WTC11 (cell line): ENCODE results near the gene HIF1A. TPM values are rescaled to one million over a fixed set of nuclear protein-coding genes. Genes with fewer than 3 reads are reported as not detected.

ENCODE experiments used
- ATAC-seq: fragments of 200-7000 bp; cut with Tn5 transposase; 2 replicates; pipeline ENCODE4 v1.10.0; 2021; ENCODE audit warnings: mild to moderate bottlenecking, moderate library complexity
- CTCF ChIA-PET: fragments of 300-600 bp; sonication (Branson Sonifier 250); formaldehyde crosslinking; loops from one replicate; lab custom pipeline; 2021; ENCODE audit warnings: antibody characterized with exemption; lab: Charles Lee
- POLR2A ChIA-PET: fragments of 350-600 bp; sonication (Branson Sonifier 250); formaldehyde crosslinking; loops from one replicate; lab custom pipeline; 2021; ENCODE audit warnings: antibody characterized with exemption; lab: Charles Lee
- DNase-seq: peaks from one replicate; pipeline ENCODE4 v3.0.0; 2021; ENCODE audit warnings: low spot score
- H3K27ac Mint-ChIP-seq: 2 replicates; pipeline ENCODE4 v1.8.0; 2021; ENCODE audit warnings: mixed read lengths
- H3K27me3 Mint-ChIP-seq: 2 replicates; pipeline ENCODE4 v1.8.0; 2021; ENCODE audit warnings: low read depth, mild to moderate bottlenecking, moderate library complexity, mixed read lengths
- H3K36me3 Mint-ChIP-seq: 2 replicates; pipeline ENCODE4 v1.8.0; 2021; ENCODE audit warnings: mixed read lengths
- H3K4me1 Mint-ChIP-seq: 2 replicates; pipeline ENCODE4 v1.8.0; 2022; ENCODE audit warnings: mixed read lengths
- H3K4me3 Mint-ChIP-seq: 2 replicates; pipeline ENCODE4 v1.8.0; 2021; ENCODE audit warnings: mild to moderate bottlenecking, moderate library complexity, mixed read lengths
- H3K9me3 Mint-ChIP-seq: 2 replicates; pipeline ENCODE4 v1.8.0; 2021; ENCODE audit warnings: mixed read lengths
- ATF1 ChIP-seq: sonication (generic); formaldehyde crosslinking; IDR thresholded peaks from 2 replicates; pipeline ENCODE4 v1.8.1; 2023; ENCODE audit warnings: mild to moderate bottlenecking, moderate library complexity, missing genetic modification reagents
- FOXK1 ChIP-seq: sonication (generic); formaldehyde crosslinking; IDR thresholded peaks from 2 replicates; pipeline ENCODE4 v1.8.0; 2022; ENCODE audit warnings: mild to moderate bottlenecking, moderate library complexity, missing genetic modification reagents
- FOXP1 ChIP-seq: sonication (generic); formaldehyde crosslinking; IDR thresholded peaks from 2 replicates; pipeline ENCODE4 v1.8.0; 2022; ENCODE audit warnings: missing genetic modification reagents, mild to moderate bottlenecking, moderate library complexity, borderline replicate concordance
- KAT7 ChIP-seq: sonication (generic); formaldehyde crosslinking; IDR thresholded peaks from 2 replicates; pipeline ENCODE4 v1.8.1; 2023; ENCODE audit warnings: missing genetic modification reagents, mild to moderate bottlenecking, borderline replicate concordance
- MXD4 ChIP-seq: fragments of 250-450 bp; sonication (Bioruptor Pico); IDR thresholded peaks from 2 replicates; pipeline ENCODE4 v1.8.0; 2021; ENCODE audit warnings: mild to moderate bottlenecking, moderate library complexity, borderline replicate concordance
- SP1 ChIP-seq: sonication (generic); formaldehyde crosslinking; conservative IDR thresholded peaks from 2 replicates; pipeline ENCODE4 v1.8.1; 2022; ENCODE audit warnings: missing genetic modification reagents
- TCF7 ChIP-seq: sonication (generic); formaldehyde crosslinking; IDR thresholded peaks from 2 replicates; pipeline ENCODE4 v1.8.0; 2022; ENCODE audit warnings: mild to moderate bottlenecking, low read depth, missing genetic modification reagents, moderate library complexity
- TP53 ChIP-seq: sonication (generic); formaldehyde crosslinking; IDR thresholded peaks from 2 replicates; pipeline ENCODE4 v1.8.1; 2023; ENCODE audit warnings: mild to moderate bottlenecking, missing genetic modification reagents
- ZNF219 ChIP-seq: sonication (generic); formaldehyde crosslinking; IDR thresholded peaks from 2 replicates; pipeline ENCODE4 v1.8.0; 2023; ENCODE audit warnings: missing genetic modification reagents, mild to moderate bottlenecking, borderline replicate concordance
- ZNF263 ChIP-seq: sonication (generic); formaldehyde crosslinking; IDR thresholded peaks from 2 replicates; pipeline ENCODE4 v1.8.1; 2022; ENCODE audit warnings: low read depth, mild to moderate bottlenecking, moderate library complexity, missing genetic modification reagents
- ZNF416 ChIP-seq: fragments of 250-450 bp; sonication (Bioruptor Pico); IDR thresholded peaks from 2 replicates; pipeline ENCODE4 v1.9.0; 2021; ENCODE audit warnings: mild to moderate bottlenecking, inconsistent platforms
- total RNA-seq: library from RNA; stranded (reverse); gene quantifications from 3 replicates; pipeline ENCODE4 v1.2.3, GENCODE V29; 2021
- TF ChIP-seq, protein P1 (sequence below): sonication (generic); formaldehyde crosslinking; IDR thresholded peaks from 2 replicates; pipeline ENCODE4 v1.8.0; 2022; ENCODE audit warnings: mild to moderate bottlenecking, missing genetic modification reagents
- TF ChIP-seq, protein P2 (sequence below): sonication (generic); formaldehyde crosslinking; IDR thresholded peaks from 2 replicates; pipeline ENCODE4 v1.8.1; 2022; ENCODE audit warnings: mild to moderate bottlenecking, missing genetic modification reagents, moderate library complexity, borderline replicate concordance
- TF ChIP-seq, protein P3 (sequence below): sonication (generic); formaldehyde crosslinking; IDR thresholded peaks from 2 replicates; pipeline ENCODE4 v1.8.0; 2023; ENCODE audit warnings: missing genetic modification reagents
- TF ChIP-seq, protein P4 (sequence below): sonication (generic); formaldehyde crosslinking; IDR thresholded peaks from 2 replicates; pipeline ENCODE4 v1.8.1; 2023; ENCODE audit warnings: mild to moderate bottlenecking, moderate library complexity, missing genetic modification reagents
- TF ChIP-seq, protein P5 (sequence below): sonication (generic); formaldehyde crosslinking; IDR thresholded peaks from 2 replicates; pipeline ENCODE4 v1.8.1; 2023; ENCODE audit warnings: mild to moderate bottlenecking, missing genetic modification reagents, borderline replicate concordance
- TF ChIP-seq, protein P6 (sequence below): sonication (generic); formaldehyde crosslinking; IDR thresholded peaks from 2 replicates; pipeline ENCODE4 v1.8.0; 2023; ENCODE audit warnings: mild to moderate bottlenecking, missing genetic modification reagents
- TF ChIP-seq, protein P7 (sequence below): fragments of 250-450 bp; sonication (Bioruptor Pico); IDR thresholded peaks from 2 replicates; pipeline ENCODE4 v1.9.0; 2021; ENCODE audit warnings: mild to moderate bottlenecking
- TF ChIP-seq, protein P8 (sequence below): sonication (generic); formaldehyde crosslinking; IDR thresholded peaks from 2 replicates; pipeline ENCODE4 v1.8.1; 2022; ENCODE audit warnings: low read depth, mild to moderate bottlenecking, moderate library complexity, missing genetic modification reagents, borderline replicate concordance

The HIF1A gene
- total RNA-seq, 1 experiment from 2014 or later: 165 TPM

DNA sequence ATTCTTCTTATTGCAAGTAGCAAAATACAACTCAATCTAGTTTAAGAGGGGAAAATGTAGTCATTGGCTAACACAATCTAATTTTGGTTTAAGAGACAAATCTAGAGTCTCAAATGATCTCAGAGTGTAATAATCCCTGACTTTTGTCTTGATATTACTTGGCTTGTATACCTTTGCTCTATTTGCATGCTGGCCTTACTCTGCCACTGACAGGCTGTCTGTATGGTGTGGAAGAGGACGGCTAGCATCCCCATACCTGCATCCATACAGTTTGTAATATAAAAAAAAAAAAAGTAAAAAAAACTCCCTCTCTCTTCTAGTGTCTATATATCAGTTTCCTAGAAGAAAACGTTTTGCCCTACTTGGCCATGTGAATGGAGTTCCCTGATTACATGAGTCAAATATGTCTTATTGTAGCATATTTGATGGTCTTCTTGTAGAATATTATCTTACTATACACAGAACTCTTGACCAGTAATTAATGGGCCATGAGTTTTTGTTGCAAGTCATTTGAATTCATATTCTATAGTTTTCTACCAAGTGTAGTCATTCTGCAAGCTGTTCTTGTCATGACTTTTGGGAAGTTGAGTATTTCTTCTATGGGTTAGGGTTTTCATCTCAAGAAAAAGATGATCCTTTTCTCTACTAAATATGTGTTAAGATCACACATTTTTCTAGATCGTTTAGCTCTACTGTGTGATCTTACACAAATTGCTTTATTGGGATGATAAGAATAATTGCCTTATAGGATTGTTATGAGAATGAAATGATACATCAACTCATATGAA, 8.2 kb downstream of the HIF1A start:
- POLR2A ChIA-PET: no interaction called here
- no peaks in the 10 kb centered on the region for H3K9me3 Mint-ChIP-seq
- peaks cover 69% of the 10 kb centered on the region for H3K4me1 Mint-ChIP-seq
- no peak for ATAC-seq
- H3K4me3 Mint-ChIP-seq: no peak overlapping the region
- TF ChIP-seq TP53 (no peak), KAT7 (CRISPR knock-in tag) (no peak), MXD4 (no peak), ZNF416 (CRISPR knock-in tag) (no peak), ZNF219 (CRISPR knock-in tag) (no peak), ZNF263 (CRISPR knock-in tag) (no peak)
- TF ChIP-seq, protein P1, sequence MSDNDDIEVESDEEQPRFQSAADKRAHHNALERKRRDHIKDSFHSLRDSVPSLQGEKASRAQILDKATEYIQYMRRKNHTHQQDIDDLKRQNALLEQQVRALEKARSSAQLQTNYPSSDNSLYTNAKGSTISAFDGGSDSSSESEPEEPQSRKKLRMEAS (CRISPR knock-in tag): no peak
- TF ChIP-seq, protein P2, sequence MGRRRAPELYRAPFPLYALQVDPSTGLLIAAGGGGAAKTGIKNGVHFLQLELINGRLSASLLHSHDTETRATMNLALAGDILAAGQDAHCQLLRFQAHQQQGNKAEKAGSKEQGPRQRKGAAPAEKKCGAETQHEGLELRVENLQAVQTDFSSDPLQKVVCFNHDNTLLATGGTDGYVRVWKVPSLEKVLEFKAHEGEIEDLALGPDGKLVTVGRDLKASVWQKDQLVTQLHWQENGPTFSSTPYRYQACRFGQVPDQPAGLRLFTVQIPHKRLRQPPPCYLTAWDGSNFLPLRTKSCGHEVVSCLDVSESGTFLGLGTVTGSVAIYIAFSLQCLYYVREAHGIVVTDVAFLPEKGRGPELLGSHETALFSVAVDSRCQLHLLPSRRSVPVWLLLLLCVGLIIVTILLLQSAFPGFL: no peak
- TF ChIP-seq, protein P3, sequence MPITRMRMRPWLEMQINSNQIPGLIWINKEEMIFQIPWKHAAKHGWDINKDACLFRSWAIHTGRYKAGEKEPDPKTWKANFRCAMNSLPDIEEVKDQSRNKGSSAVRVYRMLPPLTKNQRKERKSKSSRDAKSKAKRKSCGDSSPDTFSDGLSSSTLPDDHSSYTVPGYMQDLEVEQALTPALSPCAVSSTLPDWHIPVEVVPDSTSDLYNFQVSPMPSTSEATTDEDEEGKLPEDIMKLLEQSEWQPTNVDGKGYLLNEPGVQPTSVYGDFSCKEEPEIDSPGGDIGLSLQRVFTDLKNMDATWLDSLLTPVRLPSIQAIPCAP (CRISPR knock-in tag): no peak
- TF ChIP-seq, protein P4, sequence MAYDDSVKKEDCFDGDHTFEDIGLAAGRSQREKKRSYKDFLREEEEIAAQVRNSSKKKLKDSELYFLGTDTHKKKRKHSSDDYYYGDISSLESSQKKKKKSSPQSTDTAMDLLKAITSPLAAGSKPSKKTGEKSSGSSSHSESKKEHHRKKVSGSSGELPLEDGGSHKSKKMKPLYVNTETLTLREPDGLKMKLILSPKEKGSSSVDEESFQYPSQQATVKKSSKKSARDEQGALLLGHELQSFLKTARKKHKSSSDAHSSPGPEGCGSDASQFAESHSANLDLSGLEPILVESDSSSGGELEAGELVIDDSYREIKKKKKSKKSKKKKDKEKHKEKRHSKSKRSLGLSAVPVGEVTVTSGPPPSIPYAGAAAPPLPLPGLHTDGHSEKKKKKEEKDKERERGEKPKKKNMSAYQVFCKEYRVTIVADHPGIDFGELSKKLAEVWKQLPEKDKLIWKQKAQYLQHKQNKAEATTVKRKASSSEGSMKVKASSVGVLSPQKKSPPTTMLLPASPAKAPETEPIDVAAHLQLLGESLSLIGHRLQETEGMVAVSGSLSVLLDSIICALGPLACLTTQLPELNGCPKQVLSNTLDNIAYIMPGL (CRISPR knock-in tag): no peak
- TF ChIP-seq, protein P5, sequence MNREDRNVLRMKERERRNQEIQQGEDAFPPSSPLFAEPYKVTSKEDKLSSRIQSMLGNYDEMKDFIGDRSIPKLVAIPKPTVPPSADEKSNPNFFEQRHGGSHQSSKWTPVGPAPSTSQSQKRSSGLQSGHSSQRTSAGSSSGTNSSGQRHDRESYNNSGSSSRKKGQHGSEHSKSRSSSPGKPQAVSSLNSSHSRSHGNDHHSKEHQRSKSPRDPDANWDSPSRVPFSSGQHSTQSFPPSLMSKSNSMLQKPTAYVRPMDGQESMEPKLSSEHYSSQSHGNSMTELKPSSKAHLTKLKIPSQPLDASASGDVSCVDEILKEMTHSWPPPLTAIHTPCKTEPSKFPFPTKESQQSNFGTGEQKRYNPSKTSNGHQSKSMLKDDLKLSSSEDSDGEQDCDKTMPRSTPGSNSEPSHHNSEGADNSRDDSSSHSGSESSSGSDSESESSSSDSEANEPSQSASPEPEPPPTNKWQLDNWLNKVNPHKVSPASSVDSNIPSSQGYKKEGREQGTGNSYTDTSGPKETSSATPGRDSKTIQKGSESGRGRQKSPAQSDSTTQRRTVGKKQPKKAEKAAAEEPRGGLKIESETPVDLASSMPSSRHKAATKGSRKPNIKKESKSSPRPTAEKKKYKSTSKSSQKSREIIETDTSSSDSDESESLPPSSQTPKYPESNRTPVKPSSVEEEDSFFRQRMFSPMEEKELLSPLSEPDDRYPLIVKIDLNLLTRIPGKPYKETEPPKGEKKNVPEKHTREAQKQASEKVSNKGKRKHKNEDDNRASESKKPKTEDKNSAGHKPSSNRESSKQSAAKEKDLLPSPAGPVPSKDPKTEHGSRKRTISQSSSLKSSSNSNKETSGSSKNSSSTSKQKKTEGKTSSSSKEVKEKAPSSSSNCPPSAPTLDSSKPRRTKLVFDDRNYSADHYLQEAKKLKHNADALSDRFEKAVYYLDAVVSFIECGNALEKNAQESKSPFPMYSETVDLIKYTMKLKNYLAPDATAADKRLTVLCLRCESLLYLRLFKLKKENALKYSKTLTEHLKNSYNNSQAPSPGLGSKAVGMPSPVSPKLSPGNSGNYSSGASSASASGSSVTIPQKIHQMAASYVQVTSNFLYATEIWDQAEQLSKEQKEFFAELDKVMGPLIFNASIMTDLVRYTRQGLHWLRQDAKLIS (CRISPR knock-in tag): no peak
- TF ChIP-seq, all 79 proteins: peak for 0
- DNase-seq: no peak
- no peaks in the 10 kb centered on the region for H3K36me3 Mint-ChIP-seq
- no peak overlapping the region for H3K27ac Mint-ChIP-seq
- no peaks in the 10 kb centered on the region for H3K27me3 Mint-ChIP-seq
- CTCF ChIA-PET: interaction anchor here (0.5 kb wide), 1 partner anchor 1920 kb away, joined by 3 read pairs; no protein-coding TSS in a partner anchor

DNA sequence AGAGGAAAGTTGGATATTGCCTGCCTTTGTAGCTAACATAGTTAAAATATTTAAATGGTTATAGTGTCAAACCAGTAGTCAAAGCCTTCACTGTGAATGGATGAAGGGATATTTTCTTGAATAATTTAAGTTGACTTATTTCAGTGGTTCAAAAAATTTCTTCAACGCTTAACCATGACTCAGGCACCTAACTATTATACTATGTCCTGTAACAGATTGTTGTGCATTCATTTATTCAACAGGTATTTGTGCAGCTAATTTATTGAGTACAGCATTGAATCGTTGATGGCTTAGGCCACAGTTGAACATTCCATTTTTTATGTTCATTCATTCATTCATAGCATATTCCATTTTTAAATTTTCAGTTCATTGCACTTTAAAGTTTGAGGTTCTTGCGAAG, 9.2 kb downstream of the HIF1A start:
- DNase-seq: no peak
- Mint-ChIP-seq H3K4me3 (no peak overlapping the region), H3K36me3 (no peaks in the 10 kb centered on the region), H3K27me3 (no peaks in the 10 kb centered on the region), H3K27ac (peak overlapping the region; percentile 9; the same call in 1 of the 2 replicates), H3K4me1 (peaks cover 67% of the 10 kb centered on the region), H3K9me3 (no peaks in the 10 kb centered on the region)
- POLR2A ChIA-PET: no interaction called here
- ATAC-seq: no peak
- CTCF ChIA-PET: no interaction called here
- TF ChIP-seq, protein P6, sequence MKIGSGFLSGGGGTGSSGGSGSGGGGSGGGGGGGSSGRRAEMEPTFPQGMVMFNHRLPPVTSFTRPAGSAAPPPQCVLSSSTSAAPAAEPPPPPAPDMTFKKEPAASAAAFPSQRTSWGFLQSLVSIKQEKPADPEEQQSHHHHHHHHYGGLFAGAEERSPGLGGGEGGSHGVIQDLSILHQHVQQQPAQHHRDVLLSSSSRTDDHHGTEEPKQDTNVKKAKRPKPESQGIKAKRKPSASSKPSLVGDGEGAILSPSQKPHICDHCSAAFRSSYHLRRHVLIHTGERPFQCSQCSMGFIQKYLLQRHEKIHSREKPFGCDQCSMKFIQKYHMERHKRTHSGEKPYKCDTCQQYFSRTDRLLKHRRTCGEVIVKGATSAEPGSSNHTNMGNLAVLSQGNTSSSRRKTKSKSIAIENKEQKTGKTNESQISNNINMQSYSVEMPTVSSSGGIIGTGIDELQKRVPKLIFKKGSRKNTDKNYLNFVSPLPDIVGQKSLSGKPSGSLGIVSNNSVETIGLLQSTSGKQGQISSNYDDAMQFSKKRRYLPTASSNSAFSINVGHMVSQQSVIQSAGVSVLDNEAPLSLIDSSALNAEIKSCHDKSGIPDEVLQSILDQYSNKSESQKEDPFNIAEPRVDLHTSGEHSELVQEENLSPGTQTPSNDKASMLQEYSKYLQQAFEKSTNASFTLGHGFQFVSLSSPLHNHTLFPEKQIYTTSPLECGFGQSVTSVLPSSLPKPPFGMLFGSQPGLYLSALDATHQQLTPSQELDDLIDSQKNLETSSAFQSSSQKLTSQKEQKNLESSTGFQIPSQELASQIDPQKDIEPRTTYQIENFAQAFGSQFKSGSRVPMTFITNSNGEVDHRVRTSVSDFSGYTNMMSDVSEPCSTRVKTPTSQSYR (CRISPR knock-in tag): no peak
- TF ChIP-seq SP1 (CRISPR knock-in tag) (no peak), FOXP1 (CRISPR knock-in tag) (no peak), TP53 (no peak), FOXK1 (CRISPR knock-in tag) (no peak), TCF7 (no peak), ATF1 (CRISPR knock-in tag) (no peak), ZNF263 (CRISPR knock-in tag) (no peak)
- TF ChIP-seq, protein P7, sequence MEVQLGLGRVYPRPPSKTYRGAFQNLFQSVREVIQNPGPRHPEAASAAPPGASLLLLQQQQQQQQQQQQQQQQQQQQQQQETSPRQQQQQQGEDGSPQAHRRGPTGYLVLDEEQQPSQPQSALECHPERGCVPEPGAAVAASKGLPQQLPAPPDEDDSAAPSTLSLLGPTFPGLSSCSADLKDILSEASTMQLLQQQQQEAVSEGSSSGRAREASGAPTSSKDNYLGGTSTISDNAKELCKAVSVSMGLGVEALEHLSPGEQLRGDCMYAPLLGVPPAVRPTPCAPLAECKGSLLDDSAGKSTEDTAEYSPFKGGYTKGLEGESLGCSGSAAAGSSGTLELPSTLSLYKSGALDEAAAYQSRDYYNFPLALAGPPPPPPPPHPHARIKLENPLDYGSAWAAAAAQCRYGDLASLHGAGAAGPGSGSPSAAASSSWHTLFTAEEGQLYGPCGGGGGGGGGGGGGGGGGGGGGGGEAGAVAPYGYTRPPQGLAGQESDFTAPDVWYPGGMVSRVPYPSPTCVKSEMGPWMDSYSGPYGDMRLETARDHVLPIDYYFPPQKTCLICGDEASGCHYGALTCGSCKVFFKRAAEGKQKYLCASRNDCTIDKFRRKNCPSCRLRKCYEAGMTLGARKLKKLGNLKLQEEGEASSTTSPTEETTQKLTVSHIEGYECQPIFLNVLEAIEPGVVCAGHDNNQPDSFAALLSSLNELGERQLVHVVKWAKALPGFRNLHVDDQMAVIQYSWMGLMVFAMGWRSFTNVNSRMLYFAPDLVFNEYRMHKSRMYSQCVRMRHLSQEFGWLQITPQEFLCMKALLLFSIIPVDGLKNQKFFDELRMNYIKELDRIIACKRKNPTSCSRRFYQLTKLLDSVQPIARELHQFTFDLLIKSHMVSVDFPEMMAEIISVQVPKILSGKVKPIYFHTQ (CRISPR knock-in tag): no peak
- TF ChIP-seq, protein P8, sequence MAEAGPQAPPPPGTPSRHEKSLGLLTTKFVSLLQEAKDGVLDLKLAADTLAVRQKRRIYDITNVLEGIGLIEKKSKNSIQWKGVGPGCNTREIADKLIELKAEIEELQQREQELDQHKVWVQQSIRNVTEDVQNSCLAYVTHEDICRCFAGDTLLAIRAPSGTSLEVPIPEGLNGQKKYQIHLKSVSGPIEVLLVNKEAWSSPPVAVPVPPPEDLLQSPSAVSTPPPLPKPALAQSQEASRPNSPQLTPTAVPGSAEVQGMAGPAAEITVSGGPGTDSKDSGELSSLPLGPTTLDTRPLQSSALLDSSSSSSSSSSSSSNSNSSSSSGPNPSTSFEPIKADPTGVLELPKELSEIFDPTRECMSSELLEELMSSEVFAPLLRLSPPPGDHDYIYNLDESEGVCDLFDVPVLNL (CRISPR knock-in tag): no peak
